ENCODE results near the gene LRP8.

DNA sequence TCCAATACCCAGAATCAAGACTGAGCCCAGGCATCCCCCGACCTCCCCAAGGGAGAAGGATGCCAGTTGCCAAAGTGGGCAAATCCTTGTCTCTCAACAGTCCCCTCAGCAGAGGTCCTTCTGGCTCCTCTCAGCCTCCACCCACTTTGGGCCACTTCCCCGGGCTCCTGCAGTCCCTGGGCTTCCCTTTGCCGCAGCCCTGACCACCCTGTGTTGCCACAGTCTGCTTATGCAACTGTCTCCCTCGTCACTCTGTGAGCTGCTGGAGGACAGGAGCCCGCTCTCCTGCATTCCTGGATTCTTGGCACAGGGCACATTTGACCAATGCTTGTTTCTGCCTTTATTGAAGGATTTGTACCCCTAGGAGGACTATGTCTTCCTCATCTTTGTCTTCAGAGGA, 2.9 kb upstream of the LRP8 start:
- TF ChIP-seq POLR2A (IDR thresholded peaks at IDR 0.05; ENCODE audit: low read length) (no peak), NFE2L2 (conservative IDR thresholded peaks at IDR 0.05; ENCODE audit: low read length) (no peak), EP300 (IDR thresholded peaks at IDR 0.05) (no peak), CTCF (IDR thresholded peaks at IDR 0.05) (no peak)
